GM18858 (cell line): ENCODE results near the gene ACTR3C.

ENCODE experiments used
- ATAC-seq: cut with Tn5 transposase; IDR thresholded peaks from one replicate; pipeline ENCODE4 v1.9.1; 2021; ENCODE audit not compliant: unreplicated experiment

ACTR3C gene

DNA sequence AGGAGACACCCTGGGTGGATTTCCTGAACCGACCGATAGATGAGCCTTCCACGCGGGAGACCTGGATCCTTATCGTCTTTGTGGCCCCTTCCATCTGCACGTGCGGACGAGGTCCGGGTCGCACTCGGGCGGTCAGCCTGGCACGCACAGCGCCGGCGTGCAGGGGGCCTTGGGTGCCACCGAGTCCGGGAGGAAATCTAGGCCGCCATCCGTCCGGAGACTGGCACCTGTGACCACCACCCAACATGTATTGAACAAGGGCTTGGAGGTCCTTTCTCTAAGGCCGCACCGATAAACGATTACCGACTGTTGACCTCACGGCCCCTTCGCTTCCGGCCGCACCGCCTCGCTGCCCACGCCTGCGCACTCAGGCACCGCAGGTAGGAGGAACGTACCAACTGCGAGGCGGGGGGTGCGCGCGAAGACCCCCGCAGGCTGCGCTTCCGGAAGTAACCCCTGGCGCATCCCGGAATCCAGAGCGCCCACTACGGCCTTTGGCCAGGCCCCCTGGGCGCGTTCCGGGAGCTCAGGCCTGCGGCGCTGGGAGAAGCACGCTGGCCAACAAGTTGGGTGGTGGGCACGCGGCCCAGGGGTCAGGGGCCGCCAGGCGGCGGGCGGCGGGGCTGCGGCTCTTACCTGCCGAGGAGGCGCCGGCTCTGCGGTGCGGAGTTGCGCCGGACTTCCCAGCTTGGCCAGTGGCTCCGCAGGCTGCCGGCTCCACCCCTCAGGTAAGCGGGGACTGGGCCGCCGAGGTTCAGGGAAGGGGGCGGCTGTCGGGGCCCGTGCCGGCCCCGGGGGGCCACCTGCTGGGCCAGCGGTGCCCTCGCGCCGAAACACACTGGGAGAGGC, at the start of gene ACTR3C, which contains the start of gene LRRC61:
TSS of gene ACTR3C (minus strand) at position 713 of the 849 bp plus-strand sequence. CDS start 28,249 bp downstream, outside the sequence.
TSS of gene LRRC61 (plus strand) at position 523 of the 849 bp plus-strand sequence. CDS start 13,507 bp downstream, outside the sequence.
- ATAC-seq: peak; percentile 31

- no peak for ATAC-seq
These were observed 49.1 kb upstream of the ACTR3C start for GRCh38 chr7:150372271-150373048.

GRCh38 chr7:150371996-150372270, 48.6 kb upstream of the ACTR3C start:
- ATAC-seq: no peak

GRCh38 chr7:150371131-150371995, 48.0 kb upstream of the ACTR3C start:
- no peak for ATAC-seq

GRCh38 chr7:150370612-150371071, 47.3 kb upstream of the ACTR3C start:
- no peak for ATAC-seq

- ATAC-seq: no peak
These were observed 46.6 kb upstream of the ACTR3C start for GRCh38 chr7:150369748-150370501.

DNA sequence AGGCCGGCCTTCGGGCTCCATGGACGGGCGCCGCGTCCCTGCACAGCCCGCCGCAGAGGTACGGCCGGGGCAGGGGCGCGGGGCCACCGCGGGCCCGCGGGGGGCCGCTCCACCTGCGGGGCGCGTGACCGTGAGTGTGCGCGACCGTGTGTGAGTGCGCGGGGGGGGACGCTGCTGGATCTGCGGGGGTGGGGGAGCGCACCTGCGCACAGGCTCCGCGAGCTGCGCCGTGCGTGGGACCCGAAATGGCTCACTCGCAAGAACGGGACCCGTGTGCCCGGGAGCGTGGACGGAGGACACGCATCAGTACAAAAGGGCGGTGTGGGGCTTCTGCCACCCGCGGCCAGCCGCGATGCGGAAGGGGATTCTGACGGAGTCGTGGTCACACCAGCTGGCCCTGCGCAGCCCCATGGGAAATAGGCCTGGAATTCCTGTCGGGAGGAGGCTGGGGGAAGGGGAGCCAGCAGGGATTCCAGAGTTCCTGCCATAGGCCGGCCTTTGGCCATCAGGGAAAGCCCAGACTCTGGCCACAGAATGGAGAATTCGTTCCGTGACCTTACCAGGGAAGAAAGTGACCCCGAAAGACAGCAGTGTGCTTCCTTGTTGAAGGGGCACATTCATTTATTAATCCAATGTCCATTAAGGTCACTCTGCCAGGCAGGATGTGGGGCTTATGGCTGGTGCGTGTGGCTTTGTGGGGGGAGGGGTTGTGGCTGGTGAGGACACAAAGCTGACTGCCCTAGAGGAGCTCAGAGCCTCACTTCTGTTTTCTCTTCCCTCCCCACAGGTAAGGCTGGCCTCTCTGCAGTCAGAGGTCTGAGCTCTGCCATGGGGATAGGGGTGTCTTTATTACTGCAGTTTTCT, 45.8 kb upstream of the ACTR3C start:
- ATAC-seq: peak; percentile 9

- peak; percentile 40 for ATAC-seq
These were observed 44.9 kb upstream of the ACTR3C start, which contains the start of gene REPIN1 for GRCh38 chr7:150368096-150368883. REPIN1 (plus strand) TSS chr7:150368822; CDS start chr7:150369712, 890 bp downstream.

DNA sequence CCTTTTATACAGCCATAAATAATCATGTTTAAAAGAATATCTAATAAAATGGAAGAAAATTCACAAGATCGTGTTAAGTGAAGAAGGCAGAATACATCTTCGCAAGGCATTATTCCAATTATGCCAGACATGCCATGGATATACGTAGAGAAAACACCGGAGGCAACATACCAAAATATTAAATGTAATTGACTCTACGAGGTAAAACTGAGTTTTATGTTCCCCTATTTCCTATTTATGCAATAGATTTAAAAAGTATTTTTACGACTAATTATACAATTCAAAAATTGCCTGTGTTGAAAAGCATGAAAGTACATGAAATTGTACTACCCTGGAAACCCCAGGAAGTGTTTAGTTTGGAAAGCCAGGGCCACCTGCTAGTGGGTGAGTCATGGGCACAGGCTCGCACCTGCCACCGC, 44.3 kb upstream of the ACTR3C start:
- ATAC-seq: no peak

DNA sequence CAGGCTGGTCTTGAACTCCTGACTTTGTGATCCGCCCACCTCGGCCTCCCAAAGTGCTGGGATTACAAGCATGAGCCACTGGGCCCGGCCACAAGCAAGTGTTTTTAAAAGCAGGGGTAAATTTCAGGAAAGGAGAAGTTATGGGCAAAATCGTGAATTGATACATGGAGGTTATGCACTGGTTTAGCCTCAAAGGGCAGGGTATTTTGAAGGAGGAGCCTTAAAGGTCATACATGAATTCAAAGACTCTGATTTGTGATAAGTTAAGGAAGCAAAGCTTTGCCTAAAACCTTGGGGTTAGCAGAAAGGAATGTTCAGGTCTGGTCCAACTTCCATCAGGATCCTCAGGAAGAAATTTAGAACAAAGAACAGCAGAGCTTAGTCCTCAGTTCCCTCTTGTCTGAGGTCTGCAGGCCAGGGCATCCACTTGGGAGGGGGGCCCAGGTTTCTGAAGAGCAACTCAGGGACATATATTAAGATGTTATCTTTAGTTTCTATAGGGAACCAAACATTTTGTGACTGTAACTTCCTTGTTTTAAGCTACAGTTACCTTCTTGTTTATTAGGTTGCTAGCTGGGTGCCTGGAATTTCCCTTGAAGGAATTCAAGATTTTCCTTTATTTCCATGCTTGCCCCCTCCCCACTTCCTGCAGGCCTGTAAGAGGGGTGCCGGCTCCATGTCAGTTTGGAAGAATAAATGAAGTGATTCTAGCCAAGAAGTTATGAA, 42.5 kb upstream of the ACTR3C start:
- no peak for ATAC-seq

- ATAC-seq: no peak
These were observed 41.8 kb upstream of the ACTR3C start for GRCh38 chr7:150365194-150365593.

DNA sequence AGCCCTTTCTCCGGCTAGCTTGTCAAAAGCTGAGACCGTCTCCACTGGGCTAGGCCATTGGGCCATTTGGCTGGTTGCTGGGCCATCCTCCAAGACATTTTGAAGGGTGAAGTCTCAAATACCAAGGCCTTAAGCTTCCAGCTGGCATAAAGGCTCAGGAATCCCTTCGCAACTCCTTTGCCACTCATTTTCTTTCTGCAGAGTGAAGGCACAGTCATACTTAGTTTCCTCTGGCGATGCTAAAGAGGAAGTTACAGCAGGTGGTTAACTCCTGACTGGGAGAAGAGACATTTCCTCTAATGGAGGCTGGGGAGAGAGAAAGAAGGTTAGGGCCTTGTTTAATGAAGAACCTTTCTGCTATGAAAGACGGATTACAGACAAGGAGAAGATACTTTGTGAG, 40.5 kb upstream of the ACTR3C start:
- ATAC-seq: no peak

GRCh38 chr7:150363370-150363769, 40.0 kb upstream of the ACTR3C start:
- no peak for ATAC-seq

DNA sequence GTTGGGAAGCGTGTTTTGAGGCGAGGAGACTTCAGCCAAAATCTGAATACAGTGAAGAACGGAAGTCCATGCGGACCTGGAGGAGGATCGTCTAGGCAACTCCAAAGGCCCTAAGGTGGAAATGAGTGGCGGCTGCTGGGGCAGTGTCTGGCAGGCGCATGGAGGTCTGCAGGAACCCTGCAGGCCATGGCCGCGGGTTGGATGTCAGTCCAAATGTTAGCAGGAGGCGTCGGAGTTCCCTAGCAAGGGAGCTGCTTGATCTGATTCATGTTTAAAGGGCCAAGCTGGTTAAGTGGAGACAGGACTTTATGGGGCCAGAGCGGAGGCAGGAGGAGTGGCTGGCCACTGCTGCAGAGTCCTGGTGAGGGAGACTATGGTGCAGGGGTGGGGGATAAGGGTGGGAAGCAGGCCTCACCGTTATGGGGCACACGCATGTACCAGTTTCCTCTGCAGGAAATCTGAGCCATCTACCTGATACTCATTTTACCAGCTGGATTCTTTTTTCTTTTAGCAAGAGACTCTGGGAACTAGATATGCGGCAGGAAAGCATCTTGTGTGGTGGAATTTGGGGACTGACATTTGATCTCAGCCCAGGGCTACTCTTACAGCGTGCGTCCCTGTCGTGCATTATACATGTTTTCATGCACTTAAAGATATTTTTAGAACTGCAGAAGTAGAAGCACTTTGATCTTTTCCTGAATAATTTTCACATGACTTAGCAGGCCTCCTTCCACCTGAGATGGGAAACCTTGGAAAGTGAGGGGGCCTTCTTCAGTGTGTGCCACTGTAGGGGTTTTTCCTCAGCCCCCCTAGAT, 38.7 kb upstream of the ACTR3C start:
- no peak for ATAC-seq

GRCh38 chr7:150361402-150361801, 38.1 kb upstream of the ACTR3C start:
- no peak for ATAC-seq

DNA sequence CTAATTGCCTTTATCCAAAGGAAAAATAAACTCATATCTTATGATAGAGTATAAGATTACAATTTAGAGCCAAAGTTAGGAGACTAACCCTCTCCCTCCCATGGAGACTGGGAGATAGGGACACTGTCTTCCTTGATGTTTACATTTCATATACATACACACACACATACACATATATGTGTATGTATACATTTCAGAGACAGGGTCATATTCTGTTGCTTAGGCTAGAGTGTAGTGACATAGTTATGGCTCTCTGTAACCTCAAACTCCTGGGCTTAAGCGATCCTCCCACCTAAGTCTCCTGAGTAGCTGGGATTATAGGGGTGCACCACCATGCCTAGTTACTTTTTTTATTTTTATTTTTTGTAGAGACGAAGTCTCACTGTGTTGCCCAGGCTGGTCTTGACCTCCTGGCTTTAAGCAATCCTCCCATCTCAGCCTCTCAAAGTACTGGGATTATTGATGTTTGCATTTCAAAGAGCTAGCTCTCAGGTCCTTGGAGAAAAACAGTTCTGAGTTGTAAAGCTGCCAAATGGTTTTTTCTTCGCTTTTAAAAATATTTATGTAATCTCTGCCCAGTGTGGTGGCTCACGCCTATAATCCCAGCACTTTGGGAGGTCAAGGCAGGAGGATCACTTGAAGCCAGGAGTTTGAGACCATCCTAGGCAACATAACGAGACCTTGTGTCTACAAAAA, 37.2 kb upstream of the ACTR3C start:
- ATAC-seq: no peak
